Activated naive CD8-positive, alpha-beta T cell treated with anti-CD3 and anti-CD28 coated beads for 36 hours (primary cell): ENCODE measurements around the gene ATP6V1B1. TPM values are rescaled to one million over a fixed set of nuclear protein-coding genes. Genes with fewer than 3 reads are reported as not detected.

Experiments
- DNase-seq: peaks from one replicate; pipeline ENCODE4 v3.0.0; 2021
- H3K27ac Mint-ChIP-seq: one replicate; pipeline ENCODE4 v1.8.0; 2022; ENCODE audit warnings: mild to moderate bottlenecking, moderate library complexity, mixed read lengths
- H3K27me3 Mint-ChIP-seq: one replicate; pipeline ENCODE4 v1.8.0; 2022; ENCODE audit warnings: mild to moderate bottlenecking, mixed read lengths
- H3K36me3 Mint-ChIP-seq: one replicate; pipeline ENCODE4 v1.8.0; 2021; ENCODE audit warnings: mild to moderate bottlenecking, mixed read lengths
- H3K4me1 Mint-ChIP-seq: one replicate; pipeline ENCODE4 v1.8.0; 2021; ENCODE audit warnings: mixed read lengths
- H3K4me3 Mint-ChIP-seq: one replicate; pipeline ENCODE4 v1.8.0; 2022; ENCODE audit warnings: mild to moderate bottlenecking, moderate library complexity, mixed read lengths
- H3K9me3 Mint-ChIP-seq: one replicate; pipeline ENCODE4 v1.8.0; 2022; ENCODE audit warnings: mixed read lengths
- total RNA-seq, 2 experiments: library from RNA; stranded (reverse); gene quantifications; one replicate each; pipeline ENCODE4 v1.2.3, GENCODE V29; 2021

The ATP6V1B1 gene
- total RNA-seq: not detected

DNA sequence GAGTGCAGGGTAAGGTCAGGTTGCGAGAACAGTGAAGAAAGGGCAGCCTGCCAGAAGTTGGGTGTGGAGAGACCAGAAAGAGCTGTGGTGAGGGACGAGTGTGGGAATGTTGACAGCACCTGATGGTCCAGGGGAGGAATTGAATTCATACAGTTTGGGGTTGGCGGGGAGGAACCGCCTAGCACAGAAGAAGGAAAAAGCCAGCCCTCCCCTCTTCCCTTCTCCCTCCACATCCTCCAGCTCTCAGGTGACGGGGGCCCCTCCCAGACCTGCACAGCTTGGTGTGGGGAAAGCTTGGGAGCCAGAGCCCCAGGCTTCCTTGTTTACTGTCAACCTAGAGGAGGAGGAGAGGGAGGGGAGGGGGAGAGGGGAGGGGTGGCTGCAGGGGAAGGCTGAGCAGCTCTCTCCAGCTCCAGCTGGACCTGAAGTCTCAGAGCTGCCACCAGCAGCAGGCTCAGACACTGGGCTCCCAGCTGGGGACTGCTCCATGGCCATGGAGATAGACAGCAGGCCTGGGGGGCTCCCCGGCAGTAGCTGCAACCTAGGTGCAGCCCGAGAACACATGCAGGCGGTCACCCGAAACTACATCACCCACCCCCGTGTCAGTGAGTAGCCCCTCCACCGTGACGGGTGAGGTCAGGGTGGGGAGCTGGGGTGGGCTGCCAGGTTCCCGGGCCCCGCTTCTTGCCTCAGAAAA is at the start of gene ATP6V1B1:
TSS of gene ATP6V1B1 (plus strand) at position 433 of the 697 bp plus-strand sequence. CDS start at position 488, 55 bp downstream.
- H3K4me1 Mint-ChIP-seq: no peaks in the 10 kb centered on the region
- no peaks in the 10 kb centered on the region for H3K36me3 Mint-ChIP-seq
- no peaks in the 10 kb centered on the region for H3K9me3 Mint-ChIP-seq
- H3K27me3 Mint-ChIP-seq: peaks cover 12% of the 10 kb centered on the region
- no peak within 1 kb of the TSS for H3K4me3 Mint-ChIP-seq
- no peak for DNase-seq
- no peak within 1 kb of the TSS for H3K27ac Mint-ChIP-seq

DNA sequence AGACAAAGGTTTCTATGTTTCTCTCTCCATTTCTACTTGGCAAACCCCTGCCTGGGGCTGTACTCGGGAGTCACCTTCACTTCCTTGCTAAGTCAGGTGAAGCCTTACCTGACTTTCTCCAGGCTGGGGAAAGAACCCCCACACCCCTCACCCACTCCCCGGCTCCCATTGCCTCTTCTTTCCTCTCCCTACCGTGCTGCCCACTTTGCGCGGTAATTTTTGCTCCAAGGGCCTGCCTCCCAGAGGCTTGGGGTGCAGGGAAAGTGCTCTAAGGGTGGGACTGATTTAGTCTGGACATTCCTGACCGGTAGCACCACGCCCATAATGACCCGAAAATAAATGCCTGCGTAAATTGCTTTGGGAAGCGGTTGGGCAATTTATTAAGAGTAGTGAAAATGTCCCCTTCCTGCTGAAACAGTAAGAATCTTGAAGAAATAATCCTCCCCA is 49.1 kb upstream of the ATP6V1B1 start:
- peaks cover 96% of the 10 kb centered on the region for H3K27me3 Mint-ChIP-seq
- DNase-seq: no peak
- no peak overlapping the region for H3K4me3 Mint-ChIP-seq
- peaks cover 20% of the 10 kb centered on the region for H3K4me1 Mint-ChIP-seq
- peaks cover 2% of the 10 kb centered on the region for H3K9me3 Mint-ChIP-seq
- H3K36me3 Mint-ChIP-seq: no peaks in the 10 kb centered on the region
- no peak overlapping the region for H3K27ac Mint-ChIP-seq

DNA sequence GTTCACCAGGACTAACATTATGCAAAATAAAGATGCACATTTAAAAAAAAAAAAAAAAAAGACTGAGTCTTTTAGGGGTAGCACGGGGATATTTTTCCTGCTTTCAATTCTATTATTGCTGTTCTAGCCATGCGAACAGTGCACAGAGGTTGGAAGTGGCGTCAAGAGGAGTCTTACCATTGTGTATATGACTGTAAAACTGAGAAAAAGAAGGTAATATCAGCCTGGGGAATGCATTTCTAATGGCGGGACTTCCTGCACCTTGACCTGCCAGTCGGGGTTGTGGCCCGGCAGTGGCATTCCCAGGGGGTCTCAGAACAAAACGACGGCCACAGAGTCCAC is 48.5 kb upstream of the ATP6V1B1 start:
- no peak for DNase-seq
- H3K27me3 Mint-ChIP-seq: peaks cover 96% of the 10 kb centered on the region
- H3K27ac Mint-ChIP-seq: no peak overlapping the region
- peak overlapping the region; percentile 66 for H3K4me3 Mint-ChIP-seq
- peaks cover 20% of the 10 kb centered on the region for H3K4me1 Mint-ChIP-seq
- no peaks in the 10 kb centered on the region for H3K36me3 Mint-ChIP-seq
- peaks cover 2% of the 10 kb centered on the region for H3K9me3 Mint-ChIP-seq

DNA sequence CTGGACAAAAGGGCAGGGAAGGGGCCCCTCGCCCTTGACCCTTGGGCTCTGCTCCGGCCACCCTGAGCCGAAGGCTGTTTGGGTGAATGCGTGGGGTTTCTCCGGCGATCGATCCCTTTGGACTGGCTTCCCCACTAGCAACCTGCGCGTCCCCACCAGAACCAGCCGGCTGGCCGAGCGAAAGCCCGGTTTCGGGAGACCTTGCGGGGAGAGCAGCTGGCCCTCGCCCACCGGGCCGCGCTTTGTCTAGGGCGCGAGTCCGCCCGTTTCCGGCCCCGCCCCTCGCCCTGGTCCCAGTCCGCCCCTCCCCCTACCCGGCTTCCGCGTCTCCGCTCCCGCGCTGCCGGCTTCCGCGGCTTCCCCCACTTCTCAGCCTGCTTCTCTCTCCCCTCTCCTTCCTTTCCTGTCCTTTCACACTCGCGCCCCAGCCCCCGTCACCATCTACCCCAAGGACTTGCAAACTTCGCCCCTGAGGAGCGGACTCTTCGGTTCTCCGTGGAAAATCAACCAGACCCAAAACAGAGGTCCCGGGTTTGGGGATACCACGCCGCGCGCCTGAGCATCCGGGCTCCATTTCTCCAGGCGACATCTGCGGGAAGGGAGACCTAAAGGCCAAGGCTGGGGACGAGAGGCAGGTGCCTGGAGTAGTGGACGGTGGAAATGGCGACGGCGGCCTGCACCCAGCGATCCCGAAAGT is 48.0 kb upstream of the ATP6V1B1 start:
- DNase-seq: peak; percentile 58
- peak overlapping the region; percentile 66 for H3K4me3 Mint-ChIP-seq

DNA sequence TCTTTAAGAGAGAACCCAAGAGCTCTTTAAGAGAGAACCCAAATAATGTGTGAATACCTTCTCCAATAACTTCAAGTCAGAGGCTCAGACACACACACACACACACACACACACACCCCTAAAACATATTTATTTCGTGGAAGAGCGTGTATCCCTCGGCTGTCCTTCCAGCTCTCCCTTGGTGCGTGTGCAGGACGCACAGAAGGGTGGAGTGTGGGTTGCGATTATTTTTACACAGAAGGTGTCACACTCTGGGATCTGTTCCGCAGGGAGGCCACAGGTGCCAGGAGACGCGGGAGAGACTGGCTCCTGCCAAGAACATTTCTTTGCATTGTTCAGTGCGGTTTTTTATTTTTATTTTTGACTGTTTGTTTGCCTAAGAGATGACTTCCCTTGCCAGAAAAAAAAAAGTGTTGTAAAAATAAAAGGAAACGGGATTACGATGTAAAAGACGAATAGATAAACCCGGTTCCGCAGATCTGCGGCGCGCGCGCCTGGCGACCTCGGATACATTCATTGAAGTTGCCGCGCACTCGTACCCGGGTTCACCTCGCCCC is 47.3 kb upstream of the ATP6V1B1 start:
- Mint-ChIP-seq H3K9me3 (peaks cover 2% of the 10 kb centered on the region), H3K27ac (no peak overlapping the region), H3K36me3 (no peaks in the 10 kb centered on the region), H3K4me1 (peaks cover 20% of the 10 kb centered on the region), H3K4me3 (peak overlapping the region; percentile 66), H3K27me3 (peaks cover 96% of the 10 kb centered on the region)
- DNase-seq: no peak

More for the DNA sequence above, 48.0 kb upstream of the ATP6V1B1 start:
- Mint-ChIP-seq H3K9me3 (peaks cover 2% of the 10 kb centered on the region), H3K27ac (no peak overlapping the region), H3K36me3 (no peaks in the 10 kb centered on the region), H3K27me3 (peaks cover 96% of the 10 kb centered on the region), H3K4me1 (peaks cover 20% of the 10 kb centered on the region)

DNA sequence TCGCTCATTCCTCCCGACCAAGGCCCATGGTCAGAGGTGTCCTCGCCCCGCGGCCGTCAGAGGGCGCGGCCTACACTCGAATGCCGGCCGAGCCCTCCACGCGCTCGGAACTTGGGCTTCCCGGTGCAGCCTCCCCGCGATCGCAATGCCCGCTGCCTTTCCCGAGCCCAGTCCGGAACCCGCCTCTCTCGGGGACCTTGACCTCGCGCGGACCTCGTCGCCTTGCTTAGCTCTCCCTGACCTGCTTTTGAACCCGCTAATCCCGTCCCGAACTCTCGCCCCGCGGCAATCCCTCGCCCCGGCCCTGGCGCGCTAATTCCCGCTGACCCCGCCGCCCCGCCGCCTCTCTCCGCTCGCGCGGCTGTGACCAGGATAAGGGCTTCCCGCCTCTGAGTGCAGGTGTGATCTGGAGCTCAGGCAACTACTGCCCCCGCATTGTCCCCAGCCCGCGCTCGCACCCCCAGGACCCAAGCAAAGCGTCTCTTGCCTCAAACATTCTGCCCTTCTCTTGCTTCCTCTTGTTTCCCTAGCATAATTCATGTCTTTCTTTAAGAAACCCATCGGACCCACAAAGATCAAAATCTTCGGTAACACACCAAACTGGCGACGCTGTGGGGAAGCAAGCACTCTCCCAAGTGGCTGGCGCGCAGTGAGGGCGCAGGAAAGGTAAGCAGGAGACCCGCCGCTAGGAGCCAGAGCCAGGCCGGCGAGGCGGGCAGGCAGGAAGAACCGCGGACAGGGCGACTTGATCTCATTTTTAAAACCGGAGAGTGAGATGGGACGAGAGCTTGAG is 46.6 kb upstream of the ATP6V1B1 start:
- H3K4me3 Mint-ChIP-seq: peak overlapping the region; percentile 64
- peaks cover 20% of the 10 kb centered on the region for H3K4me1 Mint-ChIP-seq

DNA sequence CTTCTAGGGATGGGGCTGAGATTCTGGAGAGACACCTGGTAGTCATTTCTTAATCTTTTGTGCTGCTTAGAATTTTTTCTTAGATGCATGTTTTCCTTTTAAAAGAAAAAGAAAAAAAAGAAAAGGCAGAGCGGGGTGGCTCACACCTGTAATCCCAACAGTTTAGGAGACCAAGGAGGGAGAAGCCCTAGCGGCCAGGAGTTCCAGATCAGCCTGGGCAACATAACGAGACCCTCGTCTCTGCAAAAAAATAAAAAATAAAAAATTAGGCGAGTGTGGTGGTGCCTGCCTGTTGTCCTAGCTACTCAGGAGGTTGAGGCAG is 46.0 kb upstream of the ATP6V1B1 start:
- Mint-ChIP-seq H3K4me3 (no peak overlapping the region), H3K9me3 (no peaks in the 10 kb centered on the region), H3K27ac (no peak overlapping the region), H3K36me3 (no peaks in the 10 kb centered on the region), H3K27me3 (peaks cover 97% of the 10 kb centered on the region), H3K4me1 (peaks cover 20% of the 10 kb centered on the region)
- no peak for DNase-seq

More for the DNA sequence above, 46.6 kb upstream of the ATP6V1B1 start:
- no peak overlapping the region for H3K27ac Mint-ChIP-seq
- H3K9me3 Mint-ChIP-seq: no peaks in the 10 kb centered on the region
- H3K36me3 Mint-ChIP-seq: no peaks in the 10 kb centered on the region
- no peak for DNase-seq
- peaks cover 96% of the 10 kb centered on the region for H3K27me3 Mint-ChIP-seq

DNA sequence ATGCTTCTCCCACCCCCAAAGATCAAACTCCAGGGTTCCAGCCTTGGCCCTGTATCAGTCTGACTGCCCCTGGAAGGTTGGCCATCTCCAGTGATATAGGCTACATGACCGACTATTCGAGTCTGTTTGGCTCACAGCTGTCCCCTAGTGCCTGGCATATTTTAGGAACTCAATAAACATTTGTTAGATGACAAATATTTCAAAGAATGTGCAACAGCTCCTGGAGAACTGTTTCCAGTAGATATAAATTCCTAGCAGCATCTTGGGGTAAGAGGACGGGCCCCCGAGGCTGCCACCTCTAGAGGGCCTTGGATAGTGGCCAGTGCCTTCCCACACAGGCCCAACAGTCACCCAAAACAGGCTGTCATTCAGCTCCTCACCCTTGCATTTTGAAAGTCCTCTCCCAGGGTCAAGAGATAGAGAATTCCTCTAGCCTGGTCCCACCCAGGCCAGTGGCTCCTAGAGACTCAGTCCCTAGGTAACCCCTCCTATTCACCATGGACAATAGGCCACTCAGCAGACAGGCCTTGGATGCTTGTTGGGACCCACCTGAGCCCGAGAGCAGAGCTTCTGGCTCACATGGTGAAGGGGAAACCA is 45.1 kb upstream of the ATP6V1B1 start:
- H3K9me3 Mint-ChIP-seq: no peaks in the 10 kb centered on the region
- peaks cover 97% of the 10 kb centered on the region for H3K27me3 Mint-ChIP-seq
- DNase-seq: no peak
- no peaks in the 10 kb centered on the region for H3K36me3 Mint-ChIP-seq
- peaks cover 20% of the 10 kb centered on the region for H3K4me1 Mint-ChIP-seq
- no peak overlapping the region for H3K4me3 Mint-ChIP-seq
- no peak overlapping the region for H3K27ac Mint-ChIP-seq

DNA sequence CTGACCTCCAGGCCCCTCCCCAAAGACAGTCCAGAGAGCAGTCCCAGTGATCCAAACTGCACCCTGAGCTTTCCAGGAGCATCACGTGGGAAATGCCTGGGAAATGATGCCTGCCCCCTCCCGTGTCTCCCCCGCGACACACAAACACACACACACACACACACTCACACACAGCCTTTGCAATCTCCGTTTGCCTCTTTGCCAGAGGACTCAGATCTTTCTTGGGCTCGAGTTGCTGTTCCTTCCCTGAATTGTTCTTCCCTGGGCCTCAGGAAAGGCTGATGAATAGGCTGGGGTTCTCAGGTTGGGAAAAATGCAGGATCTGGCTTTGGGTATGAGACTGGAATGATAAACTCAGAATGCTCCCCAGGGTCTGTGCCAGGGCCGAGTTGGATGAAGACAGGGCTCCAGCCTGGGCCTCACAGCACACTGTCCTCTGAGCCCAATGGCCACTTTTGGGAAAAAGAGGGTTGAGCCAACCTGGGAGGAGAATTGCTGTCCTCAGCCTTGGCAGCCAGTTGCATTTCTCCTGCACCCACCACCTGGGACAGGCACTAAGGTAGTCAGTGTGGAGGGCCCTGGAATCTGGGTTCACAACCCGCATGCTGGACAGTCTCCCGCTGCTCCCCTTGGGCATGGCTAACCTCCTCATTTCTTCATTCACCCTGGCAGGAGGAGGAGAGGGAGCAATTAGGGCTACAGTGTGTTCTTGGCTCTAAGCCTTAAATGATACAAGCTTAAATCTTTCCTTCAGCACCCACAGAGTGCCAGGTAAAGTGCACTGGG is 43.9 kb upstream of the ATP6V1B1 start:
- H3K4me3 Mint-ChIP-seq: no peak overlapping the region
- DNase-seq: no peak
- H3K27ac Mint-ChIP-seq: no peak overlapping the region
- H3K27me3 Mint-ChIP-seq: peaks cover 99% of the 10 kb centered on the region
- no peaks in the 10 kb centered on the region for H3K9me3 Mint-ChIP-seq
- no peaks in the 10 kb centered on the region for H3K36me3 Mint-ChIP-seq
- H3K4me1 Mint-ChIP-seq: peaks cover 18% of the 10 kb centered on the region

DNA sequence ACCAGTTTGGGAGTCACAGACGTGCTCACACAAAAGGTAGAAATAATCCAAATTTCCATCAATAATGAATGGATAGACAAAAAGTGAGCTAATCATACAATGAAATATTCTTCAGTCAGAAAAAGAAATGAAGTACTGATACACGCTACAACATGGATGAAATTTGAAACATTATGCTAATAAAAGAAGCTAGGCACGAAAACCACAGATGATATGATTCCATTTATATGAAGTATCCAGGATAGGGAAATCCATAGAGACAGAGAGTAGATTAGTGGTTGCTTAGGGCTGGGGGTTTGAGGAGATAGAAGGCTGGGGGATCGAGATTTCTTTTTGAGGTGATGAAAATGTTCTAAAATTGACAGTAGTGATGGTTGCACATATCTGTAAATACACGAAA is 43.0 kb upstream of the ATP6V1B1 start:
- Mint-ChIP-seq H3K4me3 (no peak overlapping the region), H3K9me3 (no peaks in the 10 kb centered on the region), H3K27me3 (peaks cover 99% of the 10 kb centered on the region), H3K4me1 (peaks cover 21% of the 10 kb centered on the region), H3K27ac (no peak overlapping the region), H3K36me3 (no peaks in the 10 kb centered on the region)
- no peak for DNase-seq

GRCh38 chr2:70893186-70893585 is 42.5 kb upstream of the ATP6V1B1 start:
- H3K4me3 Mint-ChIP-seq: no peak overlapping the region
- peaks cover 17% of the 10 kb centered on the region for H3K4me1 Mint-ChIP-seq
- H3K9me3 Mint-ChIP-seq: no peaks in the 10 kb centered on the region
- H3K27ac Mint-ChIP-seq: no peak overlapping the region
- H3K27me3 Mint-ChIP-seq: peaks cover 99% of the 10 kb centered on the region
- no peak for DNase-seq
- no peaks in the 10 kb centered on the region for H3K36me3 Mint-ChIP-seq

DNA sequence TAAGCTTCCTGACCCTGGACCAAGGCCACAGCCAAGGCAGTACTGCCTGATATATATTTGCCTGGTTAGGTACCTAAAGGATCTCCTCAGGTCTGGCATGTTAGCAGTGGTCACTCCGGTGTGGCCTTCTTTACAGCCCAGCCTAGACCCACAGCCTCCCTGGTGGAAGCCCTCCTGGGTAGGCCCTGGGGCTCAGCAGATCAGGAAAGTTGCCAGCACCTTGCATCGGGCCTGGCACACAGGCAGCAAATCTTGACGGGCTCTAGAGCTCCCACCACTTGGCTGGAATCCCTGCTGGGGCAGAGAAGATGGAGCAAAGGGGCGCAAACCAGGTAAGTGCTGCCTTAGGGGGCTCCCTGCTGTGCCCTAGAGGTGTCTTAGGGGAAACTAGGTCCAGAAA is 40.9 kb upstream of the ATP6V1B1 start:
- Mint-ChIP-seq H3K36me3 (no peaks in the 10 kb centered on the region), H3K27me3 (peaks cover 99% of the 10 kb centered on the region), H3K4me3 (no peak overlapping the region), H3K27ac (no peak overlapping the region), H3K9me3 (no peaks in the 10 kb centered on the region), H3K4me1 (peaks cover 7% of the 10 kb centered on the region)
- no peak for DNase-seq

DNA sequence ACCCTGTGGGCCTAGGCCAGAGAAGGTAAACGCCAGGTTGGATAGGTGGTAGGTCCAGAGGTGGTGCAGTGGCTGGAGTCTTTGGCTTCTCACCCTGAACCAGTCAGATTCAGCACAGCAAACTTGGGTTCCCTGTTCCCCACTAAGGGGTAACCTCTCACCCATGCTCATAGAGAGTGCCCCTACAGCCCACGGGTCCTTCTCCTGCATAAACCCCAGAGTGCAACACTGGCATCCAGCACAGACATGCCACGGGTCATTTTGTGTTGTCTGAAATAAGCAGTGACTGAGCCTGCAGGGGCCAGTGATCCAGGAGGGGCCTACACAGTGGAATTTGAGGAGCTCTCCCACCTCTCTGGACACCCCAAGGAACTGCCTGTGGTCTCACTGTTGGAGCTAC is 40.5 kb upstream of the ATP6V1B1 start:
- Mint-ChIP-seq H3K27ac (no peak overlapping the region), H3K27me3 (peaks cover 99% of the 10 kb centered on the region)

GRCh38 chr2:70895998-70896764 is 39.5 kb upstream of the ATP6V1B1 start:
- no peaks in the 10 kb centered on the region for H3K9me3 Mint-ChIP-seq
- H3K27me3 Mint-ChIP-seq: peaks cover 97% of the 10 kb centered on the region
- no peak for DNase-seq
- H3K4me3 Mint-ChIP-seq: no peak overlapping the region
- H3K27ac Mint-ChIP-seq: no peak overlapping the region
- peaks cover 14% of the 10 kb centered on the region for H3K4me1 Mint-ChIP-seq
- H3K36me3 Mint-ChIP-seq: no peaks in the 10 kb centered on the region

More for the DNA sequence above, 40.5 kb upstream of the ATP6V1B1 start:
- DNase-seq: no peak
- Mint-ChIP-seq H3K9me3 (no peaks in the 10 kb centered on the region), H3K36me3 (no peaks in the 10 kb centered on the region), H3K4me3 (no peak overlapping the region), H3K4me1 (peaks cover 10% of the 10 kb centered on the region)
